ENCODE results near the gene SMU1.
A peak's percentile ranks its signal among the peaks of the same experiment; 100 is the strongest.

SMU1 gene

GRCh38 chr9:33051144-33051543 lies 25.3 kb downstream of the SMU1 start:
- Histone ChIP-seq H3K4me1 (ENCODE audit: control insufficient read depth, insufficient read depth, low read depth, low read length) (no peaks in the 10 kb centered on the region), H2BK5ac (ENCODE audit: low read depth, low read length, poor library complexity, severe bottlenecking) (no peak overlapping the region), H3K4me3 (ENCODE audit: insufficient read depth in 1 of 2, low read depth in 1 of 2, low read length in 2 of 2) (no peak overlapping the region), H2AK5ac (ENCODE audit: low read length, severe bottlenecking) (no peak overlapping the region), H2BK120ac (ENCODE audit: low read depth, low read length) (no peak overlapping the region), H3K36me3 (ENCODE audit: control insufficient read depth in 1 of 2, insufficient read depth in 2 of 2, low read depth in 1 of 2, low read length in 2 of 2) (peaks cover 28 to 89% of the 10 kb centered on the region in 2 experiments), H2BK12ac (ENCODE audit: low read length in 2 of 2) (no peak overlapping the region), H3K79me1 (replicated peaks; ENCODE audit: low read length, poor library complexity, severe bottlenecking) (peaks cover 10% of the 10 kb centered on the region), H3K4me2 (ENCODE audit: low read length, poor library complexity, severe bottlenecking) (no peak overlapping the region), H2AFZ (ENCODE audit: low read depth, low read length) (no peak overlapping the region), H3K9me3 (ENCODE audit: control insufficient read depth, low read length) (no peaks in the 10 kb centered on the region), H3K18ac (ENCODE audit: low read depth in 1 of 2, low read length in 2 of 2) (no peak overlapping the region), H3K27me3 (ENCODE audit: control insufficient read depth in 1 of 2, insufficient read depth in 1 of 2, low read length in 2 of 2) (no peaks in the 10 kb centered on the region), H4K91ac (ENCODE audit: low read length) (no peak overlapping the region), H3K14ac (ENCODE audit: low read length in 2 of 2) (no peak overlapping the region), H3K23ac (ENCODE audit: low read length in 2 of 2) (no peak overlapping the region), H3K9ac (ENCODE audit: low read length) (no peak overlapping the region), H3K27ac (ENCODE audit: low read length, poor library complexity, severe bottlenecking) (no peak overlapping the region), H2BK15ac (ENCODE audit: low read depth, poor library complexity, severe bottlenecking) (no peak overlapping the region), H4K8ac (ENCODE audit: low read length) (no peak overlapping the region), H3K4ac (ENCODE audit: low read depth in 1 of 2, low read length in 2 of 2) (no peak overlapping the region)
- WGBS = 100% methylated on average over 2 of the region's 4 CpGs
- DNase-seq = no peak

- no peak overlapping the region for H4K91ac ChIP-seq (ENCODE audit: low read length)
- H3K4me1 ChIP-seq (ENCODE audit: control insufficient read depth, insufficient read depth, low read depth, low read length) = no peaks in the 10 kb centered on the region
- 100% methylated on average over 2 of the region's 2 CpGs for WGBS
- H3K23ac ChIP-seq (ENCODE audit: low read length in 2 of 2) = no peak overlapping the region
- H2BK120ac ChIP-seq (ENCODE audit: low read depth, low read length) = no peak overlapping the region
- DNase-seq = no peak
- no peaks in the 10 kb centered on the region for H3K9me3 ChIP-seq (ENCODE audit: control insufficient read depth, low read length)
- H3K79me1 ChIP-seq (replicated peaks; ENCODE audit: low read length, poor library complexity, severe bottlenecking) = peaks cover 11% of the 10 kb centered on the region
- no peak overlapping the region for H3K9ac ChIP-seq (ENCODE audit: low read length)
- H2AFZ ChIP-seq (ENCODE audit: low read depth, low read length) = no peak overlapping the region
- H3K18ac ChIP-seq (ENCODE audit: low read depth in 1 of 2, low read length in 2 of 2) = no peak overlapping the region
- no peaks in the 10 kb centered on the region for H3K27me3 ChIP-seq (ENCODE audit: control insufficient read depth in 1 of 2, insufficient read depth in 1 of 2, low read length in 2 of 2)
- peak overlapping the region in 1 of 2 experiments; percentile 42 for H2BK12ac ChIP-seq (ENCODE audit: low read length in 2 of 2)
- H2BK15ac ChIP-seq (ENCODE audit: low read depth, poor library complexity, severe bottlenecking) = no peak overlapping the region
- no peak overlapping the region for H2BK5ac ChIP-seq (ENCODE audit: low read depth, low read length, poor library complexity, severe bottlenecking)
- no peak overlapping the region for H3K4me2 ChIP-seq (ENCODE audit: low read length, poor library complexity, severe bottlenecking)
- no peak overlapping the region for H3K4me3 ChIP-seq (ENCODE audit: insufficient read depth in 1 of 2, low read depth in 1 of 2, low read length in 2 of 2)
- H2AK5ac ChIP-seq (ENCODE audit: low read length, severe bottlenecking) = no peak overlapping the region
- H3K4ac ChIP-seq (ENCODE audit: low read depth in 1 of 2, low read length in 2 of 2) = no peak overlapping the region
- H3K14ac ChIP-seq (ENCODE audit: low read length in 2 of 2) = no peak overlapping the region
- no peak overlapping the region for H3K27ac ChIP-seq (ENCODE audit: low read length, poor library complexity, severe bottlenecking)
- peaks cover 24 to 80% of the 10 kb centered on the region in 2 experiments for H3K36me3 ChIP-seq (ENCODE audit: control insufficient read depth in 1 of 2, insufficient read depth in 2 of 2, low read depth in 1 of 2, low read length in 2 of 2)
- no peak overlapping the region for H4K8ac ChIP-seq (ENCODE audit: low read length)
Measured at GRCh38 chr9:33049680-33050361, 26.7 kb downstream of the SMU1 start.

- no peak for DNase-seq
- Histone ChIP-seq H3K4ac (ENCODE audit: low read depth in 1 of 2, low read length in 2 of 2) (no peak overlapping the region), H3K23ac (ENCODE audit: low read length in 2 of 2) (no peak overlapping the region), H3K36me3 (ENCODE audit: control insufficient read depth in 1 of 2, insufficient read depth in 2 of 2, low read depth in 1 of 2, low read length in 2 of 2) (peaks cover 19 to 62% of the 10 kb centered on the region in 2 experiments), H3K4me2 (ENCODE audit: low read length, poor library complexity, severe bottlenecking) (no peak overlapping the region), H2BK12ac (ENCODE audit: low read length in 2 of 2) (no peak overlapping the region), H3K4me1 (ENCODE audit: control insufficient read depth, insufficient read depth, low read depth, low read length) (peaks cover 2% of the 10 kb centered on the region), H3K18ac (ENCODE audit: low read depth in 1 of 2, low read length in 2 of 2) (no peak overlapping the region), H2BK120ac (ENCODE audit: low read depth, low read length) (no peak overlapping the region), H2AK5ac (ENCODE audit: low read length, severe bottlenecking) (no peak overlapping the region), H2BK15ac (ENCODE audit: low read depth, poor library complexity, severe bottlenecking) (no peak overlapping the region), H3K27ac (ENCODE audit: low read length, poor library complexity, severe bottlenecking) (no peak overlapping the region), H4K8ac (ENCODE audit: low read length) (no peak overlapping the region), H3K27me3 (ENCODE audit: control insufficient read depth in 1 of 2, insufficient read depth in 1 of 2, low read length in 2 of 2) (no peaks in the 10 kb centered on the region), H2BK5ac (ENCODE audit: low read depth, low read length, poor library complexity, severe bottlenecking) (no peak overlapping the region), H4K91ac (ENCODE audit: low read length) (no peak overlapping the region), H3K4me3 (ENCODE audit: insufficient read depth in 1 of 2, low read depth in 1 of 2, low read length in 2 of 2) (no peak overlapping the region), H3K14ac (ENCODE audit: low read length in 2 of 2) (no peak overlapping the region), H3K9ac (ENCODE audit: low read length) (no peak overlapping the region), H3K9me3 (ENCODE audit: control insufficient read depth, low read length) (no peaks in the 10 kb centered on the region), H2AFZ (ENCODE audit: low read depth, low read length) (no peak overlapping the region), H3K79me1 (replicated peaks; ENCODE audit: low read length, poor library complexity, severe bottlenecking) (peaks cover 9% of the 10 kb centered on the region)
- WGBS = 96% methylated on average over 2 of the region's 2 CpGs
Measured at GRCh38 chr9:33048054-33048465, 28.4 kb downstream of the SMU1 start.

- H4K8ac ChIP-seq (ENCODE audit: low read length) = no peak overlapping the region
- H3K23ac ChIP-seq (ENCODE audit: low read length in 2 of 2) = no peak overlapping the region
- peaks cover 3% of the 10 kb centered on the region for H3K79me1 ChIP-seq (replicated peaks; ENCODE audit: low read length, poor library complexity, severe bottlenecking)
- H3K14ac ChIP-seq (ENCODE audit: low read length in 2 of 2) = no peak overlapping the region
- H3K4me2 ChIP-seq (ENCODE audit: low read length, poor library complexity, severe bottlenecking) = no peak overlapping the region
- H2BK120ac ChIP-seq (ENCODE audit: low read depth, low read length) = no peak overlapping the region
- DNase-seq = no peak
- 83% methylated on average over 1 of the region's 1 CpG for WGBS
- H2AFZ ChIP-seq (ENCODE audit: low read depth, low read length) = no peak overlapping the region
- H3K27ac ChIP-seq (ENCODE audit: low read length, poor library complexity, severe bottlenecking) = no peak overlapping the region
- no peak overlapping the region for H2BK12ac ChIP-seq (ENCODE audit: low read length in 2 of 2)
- no peak overlapping the region for H3K18ac ChIP-seq (ENCODE audit: low read depth in 1 of 2, low read length in 2 of 2)
- no peak overlapping the region for H3K9ac ChIP-seq (ENCODE audit: low read length)
- H3K4me1 ChIP-seq (ENCODE audit: control insufficient read depth, insufficient read depth, low read depth, low read length) = peaks cover 6% of the 10 kb centered on the region
- H3K36me3 ChIP-seq (ENCODE audit: control insufficient read depth in 1 of 2, insufficient read depth in 2 of 2, low read depth in 1 of 2, low read length in 2 of 2) = peaks cover 11 to 44% of the 10 kb centered on the region in 2 experiments
- H3K4me3 ChIP-seq (ENCODE audit: insufficient read depth in 1 of 2, low read depth in 1 of 2, low read length in 2 of 2) = no peak overlapping the region
- H4K91ac ChIP-seq (ENCODE audit: low read length) = no peak overlapping the region
- H2BK15ac ChIP-seq (ENCODE audit: low read depth, poor library complexity, severe bottlenecking) = no peak overlapping the region
- no peak overlapping the region for H3K4ac ChIP-seq (ENCODE audit: low read depth in 1 of 2, low read length in 2 of 2)
- H2AK5ac ChIP-seq (ENCODE audit: low read length, severe bottlenecking) = no peak overlapping the region
- no peaks in the 10 kb centered on the region for H3K27me3 ChIP-seq (ENCODE audit: control insufficient read depth in 1 of 2, insufficient read depth in 1 of 2, low read length in 2 of 2)
- H3K9me3 ChIP-seq (ENCODE audit: control insufficient read depth, low read length) = no peaks in the 10 kb centered on the region
- no peak overlapping the region for H2BK5ac ChIP-seq (ENCODE audit: low read depth, low read length, poor library complexity, severe bottlenecking)
Measured at GRCh38 chr9:33046061-33046460, 30.4 kb downstream of the SMU1 start.
